ENCODE results near the gene ZNF296. TPM values are rescaled to one million over a fixed set of nuclear protein-coding genes. Genes with fewer than 3 reads are reported as not detected.

Gene ZNF296
- total and polyA plus RNA-seq, 2 experiments from 2014 or later = 13.4 to 16.5 TPM

DNA sequence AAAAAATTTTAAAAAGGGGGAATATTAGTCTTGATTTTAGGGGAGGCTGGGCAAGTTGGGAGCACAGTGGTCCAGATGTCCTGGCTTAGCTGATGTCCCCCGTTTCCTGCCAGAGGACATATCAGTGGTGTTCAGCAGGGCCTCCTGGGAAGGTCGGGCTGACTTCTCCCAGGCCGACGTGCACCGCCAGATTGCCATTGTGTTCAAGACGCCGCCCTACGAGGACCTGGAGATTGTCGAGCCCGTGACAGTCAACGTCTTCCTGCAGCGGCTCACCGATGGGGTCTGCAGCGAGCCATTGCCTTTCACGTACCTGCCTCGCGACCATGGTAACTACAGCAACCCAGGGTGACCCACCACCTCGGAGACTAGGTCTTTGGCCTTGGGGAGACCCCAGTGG is 43.9 kb downstream of the ZNF296 start (continued):
- TF ChIP-seq, protein P1, sequence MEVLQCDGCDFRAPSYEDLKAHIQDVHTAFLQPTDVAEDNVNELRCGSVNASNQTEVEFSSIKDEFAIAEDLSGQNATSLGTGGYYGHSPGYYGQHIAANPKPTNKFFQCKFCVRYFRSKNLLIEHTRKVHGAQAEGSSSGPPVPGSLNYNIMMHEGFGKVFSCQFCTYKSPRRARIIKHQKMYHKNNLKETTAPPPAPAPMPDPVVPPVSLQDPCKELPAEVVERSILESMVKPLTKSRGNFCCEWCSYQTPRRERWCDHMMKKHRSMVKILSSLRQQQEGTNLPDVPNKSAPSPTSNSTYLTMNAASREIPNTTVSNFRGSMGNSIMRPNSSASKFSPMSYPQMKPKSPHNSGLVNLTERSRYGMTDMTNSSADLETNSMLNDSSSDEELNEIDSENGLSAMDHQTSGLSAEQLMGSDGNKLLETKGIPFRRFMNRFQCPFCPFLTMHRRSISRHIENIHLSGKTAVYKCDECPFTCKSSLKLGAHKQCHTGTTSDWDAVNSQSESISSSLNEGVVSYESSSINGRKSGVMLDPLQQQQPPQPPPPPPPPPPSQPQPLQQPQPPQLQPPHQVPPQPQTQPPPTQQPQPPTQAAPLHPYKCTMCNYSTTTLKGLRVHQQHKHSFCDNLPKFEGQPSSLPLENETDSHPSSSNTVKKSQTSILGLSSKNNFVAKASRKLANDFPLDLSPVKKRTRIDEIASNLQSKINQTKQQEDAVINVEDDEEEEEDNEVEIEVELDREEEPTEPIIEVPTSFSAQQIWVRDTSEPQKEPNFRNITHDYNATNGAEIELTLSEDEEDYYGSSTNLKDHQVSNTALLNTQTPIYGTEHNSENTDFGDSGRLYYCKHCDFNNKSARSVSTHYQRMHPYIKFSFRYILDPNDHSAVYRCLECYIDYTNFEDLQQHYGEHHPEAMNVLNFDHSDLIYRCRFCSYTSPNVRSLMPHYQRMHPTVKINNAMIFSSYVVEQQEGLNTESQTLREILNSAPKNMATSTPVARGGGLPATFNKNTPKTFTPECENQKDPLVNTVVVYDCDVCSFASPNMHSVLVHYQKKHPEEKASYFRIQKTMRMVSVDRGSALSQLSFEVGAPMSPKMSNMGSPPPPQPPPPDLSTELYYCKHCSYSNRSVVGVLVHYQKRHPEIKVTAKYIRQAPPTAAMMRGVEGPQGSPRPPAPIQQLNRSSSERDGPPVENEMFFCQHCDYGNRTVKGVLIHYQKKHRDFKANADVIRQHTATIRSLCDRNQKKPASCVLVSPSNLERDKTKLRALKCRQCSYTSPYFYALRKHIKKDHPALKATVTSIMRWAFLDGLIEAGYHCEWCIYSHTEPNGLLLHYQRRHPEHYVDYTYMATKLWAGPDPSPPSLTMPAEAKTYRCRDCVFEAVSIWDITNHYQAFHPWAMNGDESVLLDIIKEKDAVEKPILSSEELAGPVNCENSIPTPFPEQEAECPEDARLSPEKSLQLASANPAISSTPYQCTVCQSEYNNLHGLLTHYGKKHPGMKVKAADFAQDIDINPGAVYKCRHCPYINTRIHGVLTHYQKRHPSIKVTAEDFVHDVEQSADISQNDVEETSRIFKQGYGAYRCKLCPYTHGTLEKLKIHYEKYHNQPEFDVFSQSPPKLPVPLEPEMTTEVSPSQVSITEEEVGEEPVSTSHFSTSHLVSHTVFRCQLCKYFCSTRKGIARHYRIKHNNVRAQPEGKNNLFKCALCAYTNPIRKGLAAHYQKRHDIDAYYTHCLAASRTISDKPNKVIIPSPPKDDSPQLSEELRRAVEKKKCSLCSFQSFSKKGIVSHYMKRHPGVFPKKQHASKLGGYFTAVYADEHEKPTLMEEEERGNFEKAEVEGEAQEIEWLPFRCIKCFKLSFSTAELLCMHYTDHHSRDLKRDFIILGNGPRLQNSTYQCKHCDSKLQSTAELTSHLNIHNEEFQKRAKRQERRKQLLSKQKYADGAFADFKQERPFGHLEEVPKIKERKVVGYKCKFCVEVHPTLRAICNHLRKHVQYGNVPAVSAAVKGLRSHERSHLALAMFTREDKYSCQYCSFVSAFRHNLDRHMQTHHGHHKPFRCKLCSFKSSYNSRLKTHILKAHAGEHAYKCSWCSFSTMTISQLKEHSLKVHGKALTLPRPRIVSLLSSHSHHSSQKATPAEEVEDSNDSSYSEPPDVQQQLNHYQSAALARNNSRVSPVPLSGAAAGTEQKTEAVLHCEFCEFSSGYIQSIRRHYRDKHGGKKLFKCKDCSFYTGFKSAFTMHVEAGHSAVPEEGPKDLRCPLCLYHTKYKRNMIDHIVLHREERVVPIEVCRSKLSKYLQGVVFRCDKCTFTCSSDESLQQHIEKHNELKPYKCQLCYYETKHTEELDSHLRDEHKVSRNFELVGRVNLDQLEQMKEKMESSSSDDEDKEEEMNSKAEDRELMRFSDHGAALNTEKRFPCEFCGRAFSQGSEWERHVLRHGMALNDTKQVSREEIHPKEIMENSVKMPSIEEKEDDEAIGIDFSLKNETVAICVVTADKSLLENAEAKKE (CRISPR knock-in tag; IDR thresholded peaks at IDR 0.05) = no peak
- TF ChIP-seq EZH2 (IDR thresholded peaks at IDR 0.05; ENCODE audit: low read depth, unreplicated experiment) (no peak), CREB1 (CRISPR knock-in tag; IDR thresholded peaks at IDR 0.05; ENCODE audit: low read depth) (no peak), POLR2AphosphoS5 (IDR thresholded peaks at IDR 0.05; ENCODE audit: low read depth) (no peak), ZNF331 (CRISPR knock-in tag; IDR thresholded peaks at IDR 0.05; ENCODE audit: low read depth) (no peak), STAT1 (IDR thresholded peaks at IDR 0.05; ENCODE audit: unreplicated experiment) (no peak)
- TF ChIP-seq, protein P2, sequence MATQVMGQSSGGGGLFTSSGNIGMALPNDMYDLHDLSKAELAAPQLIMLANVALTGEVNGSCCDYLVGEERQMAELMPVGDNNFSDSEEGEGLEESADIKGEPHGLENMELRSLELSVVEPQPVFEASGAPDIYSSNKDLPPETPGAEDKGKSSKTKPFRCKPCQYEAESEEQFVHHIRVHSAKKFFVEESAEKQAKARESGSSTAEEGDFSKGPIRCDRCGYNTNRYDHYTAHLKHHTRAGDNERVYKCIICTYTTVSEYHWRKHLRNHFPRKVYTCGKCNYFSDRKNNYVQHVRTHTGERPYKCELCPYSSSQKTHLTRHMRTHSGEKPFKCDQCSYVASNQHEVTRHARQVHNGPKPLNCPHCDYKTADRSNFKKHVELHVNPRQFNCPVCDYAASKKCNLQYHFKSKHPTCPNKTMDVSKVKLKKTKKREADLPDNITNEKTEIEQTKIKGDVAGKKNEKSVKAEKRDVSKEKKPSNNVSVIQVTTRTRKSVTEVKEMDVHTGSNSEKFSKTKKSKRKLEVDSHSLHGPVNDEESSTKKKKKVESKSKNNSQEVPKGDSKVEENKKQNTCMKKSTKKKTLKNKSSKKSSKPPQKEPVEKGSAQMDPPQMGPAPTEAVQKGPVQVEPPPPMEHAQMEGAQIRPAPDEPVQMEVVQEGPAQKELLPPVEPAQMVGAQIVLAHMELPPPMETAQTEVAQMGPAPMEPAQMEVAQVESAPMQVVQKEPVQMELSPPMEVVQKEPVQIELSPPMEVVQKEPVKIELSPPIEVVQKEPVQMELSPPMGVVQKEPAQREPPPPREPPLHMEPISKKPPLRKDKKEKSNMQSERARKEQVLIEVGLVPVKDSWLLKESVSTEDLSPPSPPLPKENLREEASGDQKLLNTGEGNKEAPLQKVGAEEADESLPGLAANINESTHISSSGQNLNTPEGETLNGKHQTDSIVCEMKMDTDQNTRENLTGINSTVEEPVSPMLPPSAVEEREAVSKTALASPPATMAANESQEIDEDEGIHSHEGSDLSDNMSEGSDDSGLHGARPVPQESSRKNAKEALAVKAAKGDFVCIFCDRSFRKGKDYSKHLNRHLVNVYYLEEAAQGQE (IDR thresholded peaks at IDR 0.05; ENCODE audit: unreplicated experiment) = no peak
- TF ChIP-seq, protein P3, sequence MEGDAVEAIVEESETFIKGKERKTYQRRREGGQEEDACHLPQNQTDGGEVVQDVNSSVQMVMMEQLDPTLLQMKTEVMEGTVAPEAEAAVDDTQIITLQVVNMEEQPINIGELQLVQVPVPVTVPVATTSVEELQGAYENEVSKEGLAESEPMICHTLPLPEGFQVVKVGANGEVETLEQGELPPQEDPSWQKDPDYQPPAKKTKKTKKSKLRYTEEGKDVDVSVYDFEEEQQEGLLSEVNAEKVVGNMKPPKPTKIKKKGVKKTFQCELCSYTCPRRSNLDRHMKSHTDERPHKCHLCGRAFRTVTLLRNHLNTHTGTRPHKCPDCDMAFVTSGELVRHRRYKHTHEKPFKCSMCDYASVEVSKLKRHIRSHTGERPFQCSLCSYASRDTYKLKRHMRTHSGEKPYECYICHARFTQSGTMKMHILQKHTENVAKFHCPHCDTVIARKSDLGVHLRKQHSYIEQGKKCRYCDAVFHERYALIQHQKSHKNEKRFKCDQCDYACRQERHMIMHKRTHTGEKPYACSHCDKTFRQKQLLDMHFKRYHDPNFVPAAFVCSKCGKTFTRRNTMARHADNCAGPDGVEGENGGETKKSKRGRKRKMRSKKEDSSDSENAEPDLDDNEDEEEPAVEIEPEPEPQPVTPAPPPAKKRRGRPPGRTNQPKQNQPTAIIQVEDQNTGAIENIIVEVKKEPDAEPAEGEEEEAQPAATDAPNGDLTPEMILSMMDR (conservative IDR thresholded peaks at IDR 0.05; ENCODE audit: low read depth in 2 of 2) = no peak
- TF ChIP-seq, protein P4, sequence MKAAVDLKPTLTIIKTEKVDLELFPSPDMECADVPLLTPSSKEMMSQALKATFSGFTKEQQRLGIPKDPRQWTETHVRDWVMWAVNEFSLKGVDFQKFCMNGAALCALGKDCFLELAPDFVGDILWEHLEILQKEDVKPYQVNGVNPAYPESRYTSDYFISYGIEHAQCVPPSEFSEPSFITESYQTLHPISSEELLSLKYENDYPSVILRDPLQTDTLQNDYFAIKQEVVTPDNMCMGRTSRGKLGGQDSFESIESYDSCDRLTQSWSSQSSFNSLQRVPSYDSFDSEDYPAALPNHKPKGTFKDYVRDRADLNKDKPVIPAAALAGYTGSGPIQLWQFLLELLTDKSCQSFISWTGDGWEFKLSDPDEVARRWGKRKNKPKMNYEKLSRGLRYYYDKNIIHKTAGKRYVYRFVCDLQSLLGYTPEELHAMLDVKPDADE (IDR thresholded peaks at IDR 0.05) = no peak

Data from GM23338 (cell line).